Uterus (tissue), 2 donors: ENCODE measurements around the gene SH3PXD2A.

Experiments
- POLR2A ChIP-seq, 2 donors: fragments of 450-650 bp; IDR thresholded peaks; one replicate each; pipeline ENCODE4 v1.6.1; 2016; ENCODE audit warnings: antibody characterized with exemption in 2 of 2, mild to moderate bottlenecking in 1 of 2, moderate library complexity in 1 of 2
- TF ChIP-seq, protein P1 (sequence below), 4 experiments: fragments of 200-600 bp in 2 of 4; fragments of 450-650 bp in 2 of 4; sonication (generic) in 2 of 4; IDR thresholded peaks; one replicate each; pipeline ENCODE4 v1.5.1; 2016 to 2019; ENCODE audit warnings: antibody characterized with exemption in 4 of 4, mild to moderate bottlenecking in 2 of 4, moderate library complexity in 1 of 4

DNA sequence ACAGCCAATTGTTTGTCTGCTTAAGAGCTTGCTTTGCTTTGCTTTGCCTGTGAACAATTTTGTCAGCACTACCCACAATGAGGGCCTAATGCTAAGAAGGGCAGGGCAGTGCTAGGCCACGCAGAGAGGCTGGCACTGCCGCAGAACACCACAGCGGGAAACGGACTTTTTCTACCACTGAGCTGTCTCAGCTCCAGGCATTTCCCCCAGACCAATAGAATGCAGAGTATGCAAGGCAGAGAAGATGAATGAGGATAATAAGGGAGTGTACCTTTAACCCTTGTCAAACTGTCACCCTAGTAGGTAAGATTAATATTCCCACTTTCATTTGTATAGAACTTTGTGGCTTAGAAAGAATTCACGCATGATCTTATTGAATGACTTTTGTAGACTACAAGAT lies 104.5 kb downstream of the SH3PXD2A start:
- TF ChIP-seq, protein P1, sequence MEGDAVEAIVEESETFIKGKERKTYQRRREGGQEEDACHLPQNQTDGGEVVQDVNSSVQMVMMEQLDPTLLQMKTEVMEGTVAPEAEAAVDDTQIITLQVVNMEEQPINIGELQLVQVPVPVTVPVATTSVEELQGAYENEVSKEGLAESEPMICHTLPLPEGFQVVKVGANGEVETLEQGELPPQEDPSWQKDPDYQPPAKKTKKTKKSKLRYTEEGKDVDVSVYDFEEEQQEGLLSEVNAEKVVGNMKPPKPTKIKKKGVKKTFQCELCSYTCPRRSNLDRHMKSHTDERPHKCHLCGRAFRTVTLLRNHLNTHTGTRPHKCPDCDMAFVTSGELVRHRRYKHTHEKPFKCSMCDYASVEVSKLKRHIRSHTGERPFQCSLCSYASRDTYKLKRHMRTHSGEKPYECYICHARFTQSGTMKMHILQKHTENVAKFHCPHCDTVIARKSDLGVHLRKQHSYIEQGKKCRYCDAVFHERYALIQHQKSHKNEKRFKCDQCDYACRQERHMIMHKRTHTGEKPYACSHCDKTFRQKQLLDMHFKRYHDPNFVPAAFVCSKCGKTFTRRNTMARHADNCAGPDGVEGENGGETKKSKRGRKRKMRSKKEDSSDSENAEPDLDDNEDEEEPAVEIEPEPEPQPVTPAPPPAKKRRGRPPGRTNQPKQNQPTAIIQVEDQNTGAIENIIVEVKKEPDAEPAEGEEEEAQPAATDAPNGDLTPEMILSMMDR (IDR thresholded peaks at IDR 0.05), result no peak
- TF ChIP-seq POLR2A (IDR thresholded peaks at IDR 0.05), result no peak
